Ishikawa (cell line): ENCODE data around the gene CPNE2.

Experiments used
- CEBPB ChIP-seq: IDR thresholded peaks from 2 replicates; pipeline ENCODE4 v1.6.1; 2012
- CREB1 ChIP-seq: IDR thresholded peaks from 2 replicates; pipeline ENCODE4 v1.6.1; 2012; ENCODE audit warnings: low read depth
- EGR1 ChIP-seq: IDR thresholded peaks from 2 replicates; pipeline ENCODE4 v1.6.1; 2012
- EP300 ChIP-seq: IDR thresholded peaks from 2 replicates; pipeline ENCODE4 v1.6.1; 2012; ENCODE audit warnings: borderline replicate concordance
- FOXM1 ChIP-seq: IDR thresholded peaks from 2 replicates; pipeline ENCODE4 v1.6.1; 2012; ENCODE audit warnings: low read depth, borderline replicate concordance
- NFIC ChIP-seq: IDR thresholded peaks from 2 replicates; pipeline ENCODE4 v1.6.1; 2012
- RAD21 ChIP-seq: IDR thresholded peaks from 2 replicates; pipeline ENCODE4 v1.6.1; 2012; ENCODE audit warnings: low read depth
- TAF1 ChIP-seq: IDR thresholded peaks from 2 replicates; pipeline ENCODE4 v1.6.1; 2012; ENCODE audit warnings: low read depth, mild to moderate bottlenecking
- TCF12 ChIP-seq: IDR thresholded peaks from 2 replicates; pipeline ENCODE4 v1.6.1; 2012; ENCODE audit warnings: low read depth
- TEAD4 ChIP-seq: IDR thresholded peaks from 2 replicates; pipeline ENCODE4 v1.6.1; 2012
- YY1 ChIP-seq: IDR thresholded peaks from 2 replicates; pipeline ENCODE4 v1.6.1; 2012; ENCODE audit warnings: low read depth
- ZBTB7A ChIP-seq: IDR thresholded peaks from 2 replicates; pipeline ENCODE4 v1.6.1; 2012; ENCODE audit warnings: low read depth
- TF ChIP-seq, protein P1 (sequence below): IDR thresholded peaks from 2 replicates; pipeline ENCODE4 v1.6.1; 2012
- TF ChIP-seq, protein P2 (sequence below): IDR thresholded peaks from 2 replicates; pipeline ENCODE4 v1.6.1; 2012; ENCODE audit warnings: low read depth, mild to moderate bottlenecking
- TF ChIP-seq, protein P3 (sequence below): IDR thresholded peaks from 2 replicates; pipeline ENCODE4 v1.6.1; 2012

The CPNE2 gene

DNA sequence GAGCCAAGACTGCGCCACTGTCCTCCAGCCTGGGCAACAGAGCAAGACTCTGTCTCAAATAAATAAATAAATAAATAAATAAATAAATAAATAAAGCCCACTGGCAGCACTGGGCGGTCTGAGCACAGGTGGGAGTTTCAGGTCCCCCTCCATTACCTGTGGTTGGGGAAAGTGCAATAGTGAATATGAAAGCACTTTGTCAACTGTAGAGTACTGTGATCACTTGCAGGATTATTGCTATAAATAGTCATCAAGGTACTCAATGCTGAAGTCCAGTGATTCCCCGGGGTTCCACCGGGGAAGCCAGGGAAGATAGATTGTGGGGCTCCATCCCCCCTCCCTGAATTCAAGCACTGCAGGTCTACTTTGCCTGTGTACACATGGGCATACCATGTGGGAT, 42.7 kb upstream of the CPNE2 start:
- TF ChIP-seq CREB1 (no peak), YY1 (no peak), EP300 (no peak), RAD21 (no peak), EGR1 (no peak), TCF12 (no peak), NFIC (no peak), TAF1 (no peak), TEAD4 (no peak)
- TF ChIP-seq, protein P1, sequence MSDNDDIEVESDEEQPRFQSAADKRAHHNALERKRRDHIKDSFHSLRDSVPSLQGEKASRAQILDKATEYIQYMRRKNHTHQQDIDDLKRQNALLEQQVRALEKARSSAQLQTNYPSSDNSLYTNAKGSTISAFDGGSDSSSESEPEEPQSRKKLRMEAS = no peak
- TF ChIP-seq, protein P2, sequence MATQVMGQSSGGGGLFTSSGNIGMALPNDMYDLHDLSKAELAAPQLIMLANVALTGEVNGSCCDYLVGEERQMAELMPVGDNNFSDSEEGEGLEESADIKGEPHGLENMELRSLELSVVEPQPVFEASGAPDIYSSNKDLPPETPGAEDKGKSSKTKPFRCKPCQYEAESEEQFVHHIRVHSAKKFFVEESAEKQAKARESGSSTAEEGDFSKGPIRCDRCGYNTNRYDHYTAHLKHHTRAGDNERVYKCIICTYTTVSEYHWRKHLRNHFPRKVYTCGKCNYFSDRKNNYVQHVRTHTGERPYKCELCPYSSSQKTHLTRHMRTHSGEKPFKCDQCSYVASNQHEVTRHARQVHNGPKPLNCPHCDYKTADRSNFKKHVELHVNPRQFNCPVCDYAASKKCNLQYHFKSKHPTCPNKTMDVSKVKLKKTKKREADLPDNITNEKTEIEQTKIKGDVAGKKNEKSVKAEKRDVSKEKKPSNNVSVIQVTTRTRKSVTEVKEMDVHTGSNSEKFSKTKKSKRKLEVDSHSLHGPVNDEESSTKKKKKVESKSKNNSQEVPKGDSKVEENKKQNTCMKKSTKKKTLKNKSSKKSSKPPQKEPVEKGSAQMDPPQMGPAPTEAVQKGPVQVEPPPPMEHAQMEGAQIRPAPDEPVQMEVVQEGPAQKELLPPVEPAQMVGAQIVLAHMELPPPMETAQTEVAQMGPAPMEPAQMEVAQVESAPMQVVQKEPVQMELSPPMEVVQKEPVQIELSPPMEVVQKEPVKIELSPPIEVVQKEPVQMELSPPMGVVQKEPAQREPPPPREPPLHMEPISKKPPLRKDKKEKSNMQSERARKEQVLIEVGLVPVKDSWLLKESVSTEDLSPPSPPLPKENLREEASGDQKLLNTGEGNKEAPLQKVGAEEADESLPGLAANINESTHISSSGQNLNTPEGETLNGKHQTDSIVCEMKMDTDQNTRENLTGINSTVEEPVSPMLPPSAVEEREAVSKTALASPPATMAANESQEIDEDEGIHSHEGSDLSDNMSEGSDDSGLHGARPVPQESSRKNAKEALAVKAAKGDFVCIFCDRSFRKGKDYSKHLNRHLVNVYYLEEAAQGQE = no peak

DNA sequence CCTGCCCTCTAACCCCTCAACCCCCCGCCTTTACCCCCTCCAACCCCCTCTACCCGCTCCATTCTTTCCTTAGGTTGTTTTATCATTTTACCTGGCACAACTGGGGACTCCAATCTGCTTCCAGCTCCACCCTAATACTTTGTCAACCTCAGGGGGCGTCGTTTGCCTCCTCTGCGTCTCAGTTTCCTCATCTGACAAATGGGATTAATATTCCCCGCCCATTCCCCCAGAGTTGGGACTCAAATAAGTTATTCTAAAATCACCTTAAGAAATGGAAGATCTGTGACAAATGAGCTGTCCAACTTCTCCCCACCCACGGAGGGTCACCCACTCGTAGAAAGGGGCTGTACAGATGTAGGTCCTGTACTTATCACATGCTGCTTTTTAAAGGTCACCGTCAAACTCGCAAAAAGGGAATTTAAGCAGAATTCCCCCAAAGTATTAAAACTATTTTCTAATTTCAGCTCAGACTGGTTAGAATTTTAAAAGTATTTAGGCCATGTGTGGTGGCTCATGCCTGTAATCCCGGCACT, 40.6 kb upstream of the CPNE2 start:
- TF ChIP-seq, protein P2 = no peak
- TF ChIP-seq, protein P3, sequence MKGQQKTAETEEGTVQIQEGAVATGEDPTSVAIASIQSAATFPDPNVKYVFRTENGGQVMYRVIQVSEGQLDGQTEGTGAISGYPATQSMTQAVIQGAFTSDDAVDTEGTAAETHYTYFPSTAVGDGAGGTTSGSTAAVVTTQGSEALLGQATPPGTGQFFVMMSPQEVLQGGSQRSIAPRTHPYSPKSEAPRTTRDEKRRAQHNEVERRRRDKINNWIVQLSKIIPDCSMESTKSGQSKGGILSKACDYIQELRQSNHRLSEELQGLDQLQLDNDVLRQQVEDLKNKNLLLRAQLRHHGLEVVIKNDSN = no peak
- no peak for TF ChIP-seq NFIC
- no peak for TF ChIP-seq FOXM1
- TF ChIP-seq TEAD4 = no peak
- no peak for TF ChIP-seq CREB1
- TF ChIP-seq, protein P1 = no peak
- no peak for TF ChIP-seq YY1
- no peak for TF ChIP-seq TCF12
- no peak for TF ChIP-seq CEBPB
- TF ChIP-seq EGR1 = no peak
- no peak for TF ChIP-seq ZBTB7A

DNA sequence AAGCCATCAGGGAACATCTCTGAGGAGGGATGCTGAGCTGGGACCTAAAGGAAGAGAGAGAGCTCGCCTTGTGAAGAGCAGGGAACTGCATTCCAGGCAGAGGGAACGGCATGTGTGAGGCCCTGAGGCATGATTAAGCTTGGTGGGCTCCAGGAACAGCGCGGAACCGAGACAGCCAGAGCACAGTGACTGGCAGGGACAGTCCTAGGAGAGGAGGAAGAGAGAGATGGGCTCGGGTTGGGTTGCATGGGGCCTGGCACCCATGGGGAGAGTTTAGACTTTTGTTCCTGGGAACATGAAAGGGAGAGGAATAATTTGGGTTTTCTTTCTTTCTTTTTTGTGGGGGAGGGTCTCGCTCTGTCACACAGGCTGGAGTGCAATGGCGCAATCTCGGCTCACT, 39.2 kb upstream of the CPNE2 start:
- TF ChIP-seq EP300 (no peak), CEBPB (no peak), TEAD4 (no peak), NFIC (no peak), TAF1 (no peak), RAD21 (no peak), EGR1 (no peak), CREB1 (no peak)
- TF ChIP-seq, protein P3 = no peak

DNA sequence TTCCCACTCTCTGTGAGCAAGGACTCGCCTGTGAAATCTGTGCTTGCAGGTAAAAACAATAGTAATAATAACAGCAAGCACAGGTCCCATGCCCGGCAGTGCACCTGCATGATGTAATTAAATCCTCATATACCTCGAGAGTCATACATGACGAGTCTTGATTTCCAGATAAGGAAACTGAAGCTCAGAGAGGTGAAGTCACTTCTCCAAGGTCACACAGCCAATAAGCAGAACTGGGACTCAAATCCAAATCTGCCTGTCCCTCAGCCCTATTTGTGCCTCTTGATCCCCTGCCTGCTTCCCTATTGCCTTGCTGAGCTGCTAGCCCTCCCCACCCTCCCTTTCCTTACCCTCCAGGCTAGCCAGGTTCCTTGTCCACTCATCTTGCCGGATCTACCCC, 38.0 kb upstream of the CPNE2 start:
- TF ChIP-seq YY1 (no peak), ZBTB7A (no peak), CREB1 (no peak), CEBPB (no peak), TEAD4 (no peak), NFIC (no peak), FOXM1 (no peak), EGR1 (no peak), TCF12 (no peak), RAD21 (no peak), EP300 (no peak), TAF1 (no peak)
- TF ChIP-seq, protein P2 = no peak
- TF ChIP-seq, protein P1 = no peak
- TF ChIP-seq, protein P3 = no peak
